Fibroblast of peridontal ligament (primary cell): Measurements from ENCODE around the gene KIRREL3.
A peak's percentile ranks its signal among the peaks of the same experiment; 100 is the strongest.

Source experiments
- DNase-seq: peaks from one replicate; pipeline ENCODE4 v3.0.0-alpha.2; 2010; ENCODE audit errors: extremely low read depth

Gene KIRREL3

DNA sequence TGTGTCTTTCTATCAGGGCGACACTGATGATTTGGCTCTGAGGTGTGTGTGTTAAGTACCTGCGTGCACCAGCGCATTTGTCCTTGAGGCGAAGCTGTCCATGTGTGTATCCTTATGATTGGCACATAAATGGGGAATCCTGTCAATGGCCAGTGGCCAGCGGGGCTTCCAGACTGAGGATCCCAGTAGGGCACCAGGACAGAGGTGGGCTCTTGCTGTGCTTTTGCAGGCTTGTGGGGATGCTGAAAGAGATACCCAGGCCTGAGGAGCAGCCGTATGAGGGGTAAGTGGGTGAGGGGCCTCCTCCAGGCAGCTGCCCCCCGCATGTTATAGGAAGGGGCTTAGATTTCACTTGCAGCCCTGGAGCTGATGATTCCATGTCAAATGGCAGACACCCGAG, 488.3 kb downstream of the KIRREL3 start:
- DNase-seq: no peak

DNA sequence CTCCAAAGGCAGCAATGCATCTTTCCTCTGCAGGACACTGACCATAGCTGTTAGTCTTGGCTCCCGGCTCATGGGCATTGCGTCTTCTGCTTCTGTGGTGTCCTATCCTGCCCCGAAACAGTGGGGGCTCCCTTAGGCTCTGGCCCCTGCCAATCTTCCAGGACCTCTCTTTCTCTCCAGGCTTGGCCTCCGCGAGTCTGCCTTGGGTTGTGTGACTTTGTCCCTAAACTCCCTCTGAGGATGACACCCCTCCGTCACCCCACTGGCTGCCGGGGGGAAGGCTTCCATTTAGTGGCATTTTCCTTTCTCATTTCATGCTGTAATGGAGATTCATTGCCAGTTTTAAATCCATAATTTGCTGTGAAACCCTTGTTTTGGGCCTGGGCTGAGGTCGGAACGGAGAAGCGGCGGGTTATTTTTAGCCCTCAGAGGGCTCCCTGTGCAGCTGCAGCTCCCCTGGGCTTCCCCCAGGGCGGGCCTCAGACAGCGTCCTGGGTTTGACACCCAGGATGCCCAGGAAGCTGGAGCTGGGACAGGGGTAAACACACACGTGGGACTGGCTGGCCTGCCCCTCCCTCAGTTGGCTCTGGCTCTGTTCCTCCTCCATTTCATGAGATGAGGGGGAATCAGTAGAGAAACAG, 489.0 kb downstream of the KIRREL3 start:
- no peak for DNase-seq

DNA sequence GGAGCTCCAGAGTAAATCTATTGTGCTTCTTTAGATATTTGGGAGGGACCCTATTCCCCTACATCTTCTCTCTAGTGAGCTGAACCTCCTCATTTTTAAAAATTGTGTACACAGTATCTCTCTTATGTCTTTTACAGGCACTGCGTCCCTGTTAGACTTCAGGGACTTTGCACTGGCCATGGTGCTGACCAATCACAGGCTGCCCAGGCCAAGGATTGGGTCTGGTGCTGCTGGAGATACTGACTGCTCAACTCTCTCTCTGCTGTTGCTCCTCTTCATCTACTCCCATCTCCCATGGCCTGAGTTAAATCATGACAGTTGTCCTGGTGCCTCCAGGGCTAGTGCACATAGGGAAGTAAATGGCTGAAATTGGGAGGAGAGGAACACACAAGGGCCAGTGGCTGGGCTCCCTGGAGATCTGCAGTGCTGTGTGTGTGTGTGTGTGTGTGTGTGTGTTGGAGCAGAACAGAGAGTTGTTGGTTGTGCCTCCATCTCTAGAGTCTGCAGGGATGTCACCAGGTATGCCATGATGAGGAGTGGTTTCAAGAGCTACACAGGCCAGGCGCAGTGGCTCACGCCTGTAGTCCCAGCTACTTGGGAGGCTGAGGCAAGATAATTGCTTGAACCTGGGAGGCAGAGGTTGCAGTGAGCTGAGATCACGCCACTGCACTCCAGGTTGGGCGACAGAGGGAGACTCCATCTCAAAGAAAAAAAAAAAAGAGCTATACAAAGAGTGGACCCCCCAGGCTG, 489.8 kb downstream of the KIRREL3 start:
- DNase-seq: peak; percentile 5

DNA sequence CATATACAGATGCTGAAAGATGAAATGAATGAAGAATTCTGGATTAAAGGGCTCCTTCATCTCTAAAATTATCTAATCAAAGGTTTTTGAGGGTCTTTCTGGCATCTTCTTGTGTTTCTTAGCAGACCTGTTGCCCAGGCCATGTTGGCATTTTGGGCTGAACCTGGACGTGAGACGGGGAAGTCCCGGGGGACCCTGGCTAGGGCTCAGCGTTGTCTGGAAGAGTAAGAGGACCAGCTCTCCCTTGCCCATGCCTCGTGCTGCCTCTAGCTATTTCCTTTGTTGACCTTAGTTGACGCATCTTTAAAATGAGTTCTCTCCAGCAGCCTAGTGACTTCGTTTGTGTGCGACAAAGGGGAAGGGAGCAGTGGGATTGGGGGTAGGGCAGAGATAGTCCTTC, 492.9 kb downstream of the KIRREL3 start:
- DNase-seq: no peak

DNA sequence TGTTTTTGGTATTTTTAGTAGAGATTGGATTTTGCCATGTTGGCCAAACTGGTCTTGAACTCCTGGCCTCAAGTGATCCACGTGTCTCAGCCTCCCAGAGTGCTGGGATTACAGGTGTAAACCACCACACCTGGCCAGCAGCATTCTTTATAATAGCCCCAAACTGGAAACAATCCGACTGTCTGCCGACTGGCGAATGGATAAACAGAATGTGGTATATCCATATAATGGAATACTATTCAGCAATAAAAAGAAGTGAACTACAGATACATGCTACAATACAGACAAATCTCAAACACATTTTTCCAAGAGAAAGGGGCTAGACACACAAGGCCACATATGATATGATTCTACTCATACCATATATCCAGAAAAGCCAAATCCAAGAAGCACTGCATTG, 493.8 kb downstream of the KIRREL3 start:
- DNase-seq: no peak

DNA sequence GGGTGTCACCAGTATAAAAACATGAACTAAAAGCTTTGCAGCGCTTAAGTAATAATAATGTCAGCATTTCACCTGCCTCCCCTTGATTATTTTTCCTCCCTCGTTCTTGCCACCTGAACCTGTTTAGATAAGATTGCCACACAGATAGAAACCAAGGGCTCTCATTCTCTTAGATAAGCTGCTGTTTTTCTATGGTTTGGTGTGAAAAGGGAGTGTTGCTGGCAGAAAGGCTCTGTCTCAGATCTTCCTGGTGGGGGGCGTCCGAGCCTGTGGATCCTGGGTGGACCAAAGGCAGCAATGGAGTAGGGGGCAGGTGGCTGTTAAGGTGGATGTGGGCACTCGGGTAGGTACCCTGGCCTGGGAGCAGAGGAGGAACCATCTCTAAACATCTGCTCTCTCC, 497.6 kb downstream of the KIRREL3 start:
- no peak for DNase-seq

DNA sequence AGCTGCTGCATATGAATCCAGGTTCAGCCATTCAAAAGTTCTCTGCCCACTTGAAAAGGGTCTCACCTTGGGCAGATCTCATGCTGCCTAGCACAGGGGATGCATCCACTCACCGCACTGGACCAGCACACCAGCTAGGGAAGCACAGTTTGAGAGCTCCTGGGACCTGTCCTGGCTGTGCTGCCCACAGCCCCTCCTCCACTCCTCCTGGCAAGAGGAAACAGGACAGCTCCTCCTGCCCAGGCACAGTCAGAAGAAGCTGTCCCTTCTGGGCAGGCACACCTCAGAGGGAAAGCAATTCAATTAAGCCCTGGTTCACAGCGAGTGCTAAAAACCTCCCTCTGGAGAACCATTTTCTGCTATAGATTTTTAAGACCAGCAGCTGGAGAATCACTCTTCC, 498.4 kb downstream of the KIRREL3 start:
- no peak for DNase-seq

DNA sequence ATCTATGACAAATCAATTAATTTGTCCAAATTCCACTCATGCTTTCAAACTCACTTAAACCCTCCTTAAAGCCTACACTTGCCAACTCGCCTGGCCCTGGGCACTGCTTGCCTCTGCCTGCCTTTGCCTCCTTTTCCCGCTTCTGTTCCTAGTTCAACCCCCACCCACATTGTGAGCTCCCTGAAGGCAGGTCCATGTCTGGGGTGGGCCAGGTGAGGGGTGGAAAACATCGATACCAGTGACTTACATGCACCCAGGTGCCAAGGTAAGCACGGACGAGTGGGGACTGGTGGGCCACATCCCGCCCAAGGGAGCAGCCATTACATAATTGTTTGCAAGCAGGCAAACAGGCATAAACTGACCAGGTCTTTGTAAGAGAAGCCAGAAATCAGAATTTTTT, 498.9 kb downstream of the KIRREL3 start:
- DNase-seq: no peak

DNA sequence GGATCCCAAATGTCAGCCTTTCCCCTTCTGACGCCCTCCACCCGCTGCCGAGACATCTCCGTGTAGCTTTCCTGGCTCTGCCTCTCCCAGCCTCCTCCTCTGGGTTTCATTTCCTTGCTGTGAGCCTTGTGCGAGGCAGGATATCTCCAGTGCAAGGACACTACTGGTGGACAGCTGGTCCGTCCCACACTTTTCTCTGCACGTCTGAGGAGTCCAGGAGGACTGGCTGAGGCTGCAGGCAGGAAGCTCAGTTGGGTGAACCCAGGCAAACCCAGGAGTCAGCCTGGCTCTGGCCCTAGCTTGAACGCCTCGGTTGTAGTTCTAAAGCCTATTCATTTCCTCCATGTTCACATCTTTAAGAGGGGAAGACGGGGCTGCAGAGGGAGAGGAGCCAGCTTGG, 499.6 kb downstream of the KIRREL3 start:
- no peak for DNase-seq

DNA sequence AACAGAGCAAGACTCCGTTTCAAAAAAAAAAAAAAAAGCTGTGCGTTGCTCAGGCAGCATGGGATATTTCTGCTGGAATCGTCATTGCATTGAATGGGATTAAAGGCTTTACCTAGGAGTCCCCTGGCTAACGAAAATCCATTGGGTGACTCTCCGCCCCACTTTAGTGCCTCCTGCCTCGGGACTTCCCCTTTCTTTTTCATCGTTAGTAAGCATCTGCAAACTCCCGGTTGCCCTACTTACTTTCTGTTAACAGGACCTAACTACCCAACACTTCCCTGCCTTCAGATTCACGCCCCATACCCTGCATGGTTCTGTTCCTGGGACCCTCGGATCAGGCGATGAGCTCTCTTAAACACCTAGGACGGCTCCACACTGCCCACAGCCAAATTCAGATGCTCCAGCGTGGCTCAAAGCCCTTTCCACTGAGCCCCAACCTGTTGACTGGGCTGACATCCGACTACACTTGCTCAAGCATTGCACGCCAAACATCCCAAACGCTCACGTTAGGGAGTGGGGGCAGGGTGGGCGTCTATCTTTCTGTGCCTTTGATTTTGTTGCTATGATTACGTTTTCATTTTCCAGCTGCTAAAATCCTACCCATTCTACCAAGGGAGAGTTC, 501.3 kb downstream of the KIRREL3 start:
- no peak for DNase-seq

DNA sequence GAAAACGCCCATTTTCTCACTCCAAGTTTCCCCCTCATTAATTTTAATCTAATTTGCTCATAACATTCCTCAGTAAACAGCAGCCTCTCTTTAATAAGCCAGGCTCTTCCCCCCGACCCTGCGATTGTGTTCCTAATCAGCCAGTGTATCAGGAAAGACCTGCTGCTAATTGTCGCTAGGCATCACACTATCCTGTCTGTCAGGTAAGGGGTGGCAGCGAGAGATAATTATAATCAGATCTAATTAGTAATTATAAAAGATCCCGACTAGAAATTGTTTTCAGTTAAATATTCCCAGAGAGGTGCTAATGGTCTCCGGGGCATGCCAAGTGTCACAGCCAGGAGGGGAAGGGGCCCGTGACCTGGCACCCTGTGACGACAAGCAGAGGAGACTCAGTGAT, 502.3 kb downstream of the KIRREL3 start:
- no peak for DNase-seq

DNA sequence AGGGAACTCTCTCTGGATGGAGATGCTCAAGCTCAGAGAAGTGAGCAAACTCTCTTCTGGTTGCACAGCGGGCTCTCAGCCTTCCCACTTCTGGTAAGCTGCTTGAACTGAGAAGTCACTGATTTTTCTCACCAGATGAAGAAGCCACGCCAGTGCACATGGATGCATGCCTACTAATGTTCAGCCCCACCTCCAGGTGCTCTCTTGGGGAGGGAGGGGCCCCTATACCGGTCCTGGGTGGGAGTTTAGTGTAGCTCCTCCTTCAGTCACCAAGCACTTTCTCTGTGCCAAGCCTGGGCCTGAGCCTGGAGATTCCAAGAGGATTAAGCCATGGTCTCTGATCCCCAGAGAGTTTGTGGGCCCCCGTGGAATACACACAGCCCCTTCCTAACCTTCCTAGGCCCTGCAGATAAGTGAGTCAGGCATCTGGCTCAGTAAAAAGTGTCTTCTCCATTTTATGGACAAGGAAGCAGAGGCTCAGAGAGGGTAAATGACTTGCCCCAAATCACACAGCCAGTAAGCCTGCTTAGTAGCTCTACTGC, 502.9 kb downstream of the KIRREL3 start:
- no peak for DNase-seq

DNA sequence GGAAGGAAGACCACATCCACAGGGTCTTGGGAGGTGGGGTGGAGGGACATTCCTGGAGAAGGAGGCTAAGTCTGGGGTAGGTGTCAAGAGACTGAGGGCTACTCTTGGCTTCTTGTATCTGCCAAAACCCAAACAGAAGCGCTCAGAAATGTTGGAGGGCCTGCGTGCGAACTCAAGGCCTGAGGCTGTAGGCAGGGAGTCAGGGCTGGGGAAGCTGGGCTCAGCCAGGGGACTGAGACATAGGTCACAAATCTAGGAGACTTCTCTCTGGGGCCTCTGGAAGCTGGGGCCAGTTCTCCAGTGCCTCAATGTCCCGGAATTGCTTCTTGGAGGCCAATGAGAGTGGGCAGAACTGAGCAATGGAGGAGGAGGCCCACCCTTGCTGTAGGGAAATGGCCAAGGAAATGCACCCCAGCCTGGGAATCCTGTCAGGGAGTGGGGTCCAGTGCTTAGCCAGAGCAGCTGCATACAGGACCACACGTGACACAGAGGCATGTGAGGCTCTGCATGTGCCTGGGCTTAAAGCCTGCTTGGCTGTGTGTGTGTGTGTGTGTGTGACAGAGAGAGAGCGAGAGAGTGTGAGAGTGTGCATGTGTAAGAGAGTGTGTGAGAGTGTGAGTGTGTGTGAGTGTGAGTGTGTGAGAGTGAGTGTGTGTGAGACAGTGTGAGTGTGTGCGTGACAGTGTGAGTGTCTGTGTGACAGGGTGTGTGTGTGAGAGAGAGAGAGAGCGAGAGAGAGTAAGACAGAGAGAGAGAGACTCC, 503.8 kb downstream of the KIRREL3 start:
- no peak for DNase-seq

DNA sequence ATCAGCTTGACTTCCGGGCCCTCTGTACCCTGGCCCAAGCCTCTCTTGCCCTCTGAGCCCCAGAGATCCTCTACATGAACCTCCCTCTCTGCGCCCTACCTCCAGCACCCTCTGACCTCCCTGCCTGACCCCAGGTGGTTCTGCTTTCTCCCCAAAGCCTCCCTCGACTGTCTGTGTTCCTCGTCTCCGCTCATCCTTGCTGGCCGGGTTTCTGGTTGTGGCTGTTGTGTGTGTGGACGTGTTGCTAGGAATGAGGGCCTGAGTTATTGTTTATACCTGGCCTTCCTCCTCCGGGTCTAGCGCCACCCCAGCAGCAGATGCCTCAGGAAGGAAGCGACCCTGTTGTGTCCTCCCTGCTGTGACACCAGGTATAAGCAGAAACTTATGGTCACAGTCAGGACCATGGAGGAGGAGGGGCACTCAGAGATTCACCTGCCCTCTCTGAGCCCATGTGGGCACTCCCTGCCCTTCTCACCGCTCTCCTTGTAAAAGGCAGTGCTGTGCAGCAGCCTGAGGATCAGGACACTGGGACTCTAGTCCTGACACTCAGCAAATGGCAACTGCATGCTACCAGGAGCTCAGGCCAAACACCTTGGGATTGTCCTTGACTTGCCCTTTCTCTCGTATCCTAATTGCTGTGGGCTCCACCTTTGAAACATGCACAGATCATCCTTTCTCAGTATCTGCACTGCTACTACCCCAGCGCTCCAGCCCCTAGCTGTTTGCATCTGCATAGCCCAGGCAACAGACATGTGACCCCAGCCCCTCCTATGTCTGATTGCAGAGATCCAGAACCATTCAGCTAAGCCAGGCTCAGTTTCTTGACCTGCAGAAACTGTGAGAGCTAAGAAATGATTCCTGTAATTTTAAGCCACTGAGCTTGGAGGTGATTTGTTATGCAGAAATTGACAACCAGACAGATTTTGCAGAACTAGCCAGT, 505.0 kb downstream of the KIRREL3 start:
- no peak for DNase-seq

DNA sequence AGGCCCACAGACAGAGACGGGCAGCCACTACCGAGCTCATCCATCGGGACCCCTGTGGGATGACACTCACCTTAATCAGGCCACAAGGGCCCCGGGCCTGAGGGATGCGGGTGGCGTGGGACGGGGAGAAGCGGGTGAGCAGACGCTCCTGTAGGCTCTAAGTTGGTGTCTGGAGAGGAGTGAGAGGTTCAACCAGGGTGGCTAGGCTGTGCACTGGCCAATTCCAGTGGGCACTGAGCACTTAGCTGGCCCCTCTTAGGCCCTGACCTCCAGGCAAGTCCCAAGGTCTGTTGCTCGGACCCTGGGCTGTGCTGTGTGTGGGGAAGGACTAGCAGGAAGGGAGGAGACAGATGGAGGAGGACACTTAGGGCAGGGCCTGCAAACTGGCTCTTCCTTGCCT, 505.7 kb downstream of the KIRREL3 start:
- DNase-seq: no peak

DNA sequence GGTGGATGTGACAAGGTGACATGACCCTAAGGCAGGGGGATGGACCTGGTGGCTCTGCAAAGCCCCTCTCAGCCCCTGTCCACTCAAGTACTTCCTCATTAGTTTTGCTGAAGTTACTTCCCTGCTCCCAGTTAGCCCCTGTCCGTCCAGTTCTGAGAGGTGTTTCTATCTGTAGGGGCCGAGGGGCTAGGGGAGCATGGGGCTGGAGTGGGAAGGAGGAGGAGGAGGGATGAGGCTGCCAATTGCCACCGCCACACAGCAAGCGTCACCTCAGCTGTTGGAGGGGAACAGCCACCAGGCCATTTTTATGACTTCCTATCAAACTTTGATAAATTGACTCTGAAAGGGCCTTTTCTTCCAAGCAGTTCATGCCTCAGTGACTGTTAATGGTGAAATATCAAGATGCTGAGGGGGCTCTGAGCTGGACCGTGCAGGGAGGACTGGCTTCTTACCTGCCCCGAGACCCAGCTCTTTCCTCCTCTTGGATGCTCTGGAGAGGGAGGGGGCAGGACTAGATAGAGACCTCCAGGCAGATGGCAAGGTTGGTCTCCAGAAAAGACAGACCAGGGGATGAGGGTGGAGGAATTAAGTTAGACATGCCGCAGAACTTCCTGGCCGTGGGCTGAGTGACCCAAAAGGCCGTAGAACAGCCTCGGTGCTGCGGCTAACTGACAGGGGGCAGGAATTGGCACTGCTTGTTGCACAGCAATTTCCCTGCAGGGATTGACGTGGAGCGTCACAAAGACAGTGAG, 508.1 kb downstream of the KIRREL3 start:
- no peak for DNase-seq

DNA sequence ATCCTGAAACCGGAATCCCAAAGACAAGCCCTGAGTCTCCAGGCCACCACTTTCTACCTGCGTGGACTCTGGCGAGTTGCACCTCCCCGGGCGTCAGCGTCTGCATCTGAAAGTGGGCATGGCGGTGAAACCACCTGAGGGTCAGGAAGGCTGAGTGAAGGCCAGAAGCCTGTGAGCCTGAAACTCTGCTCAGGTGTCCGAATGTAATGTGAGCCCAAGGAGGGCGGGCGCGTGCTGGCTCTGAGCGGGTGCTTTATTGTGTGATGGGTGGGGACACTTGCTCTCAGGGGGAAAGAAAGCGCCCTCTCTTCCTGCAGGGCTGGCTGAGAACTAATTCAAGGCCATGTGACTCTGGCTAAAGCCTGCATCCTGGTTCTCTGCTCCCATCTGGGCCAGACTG, 509.5 kb downstream of the KIRREL3 start:
- DNase-seq: no peak

DNA sequence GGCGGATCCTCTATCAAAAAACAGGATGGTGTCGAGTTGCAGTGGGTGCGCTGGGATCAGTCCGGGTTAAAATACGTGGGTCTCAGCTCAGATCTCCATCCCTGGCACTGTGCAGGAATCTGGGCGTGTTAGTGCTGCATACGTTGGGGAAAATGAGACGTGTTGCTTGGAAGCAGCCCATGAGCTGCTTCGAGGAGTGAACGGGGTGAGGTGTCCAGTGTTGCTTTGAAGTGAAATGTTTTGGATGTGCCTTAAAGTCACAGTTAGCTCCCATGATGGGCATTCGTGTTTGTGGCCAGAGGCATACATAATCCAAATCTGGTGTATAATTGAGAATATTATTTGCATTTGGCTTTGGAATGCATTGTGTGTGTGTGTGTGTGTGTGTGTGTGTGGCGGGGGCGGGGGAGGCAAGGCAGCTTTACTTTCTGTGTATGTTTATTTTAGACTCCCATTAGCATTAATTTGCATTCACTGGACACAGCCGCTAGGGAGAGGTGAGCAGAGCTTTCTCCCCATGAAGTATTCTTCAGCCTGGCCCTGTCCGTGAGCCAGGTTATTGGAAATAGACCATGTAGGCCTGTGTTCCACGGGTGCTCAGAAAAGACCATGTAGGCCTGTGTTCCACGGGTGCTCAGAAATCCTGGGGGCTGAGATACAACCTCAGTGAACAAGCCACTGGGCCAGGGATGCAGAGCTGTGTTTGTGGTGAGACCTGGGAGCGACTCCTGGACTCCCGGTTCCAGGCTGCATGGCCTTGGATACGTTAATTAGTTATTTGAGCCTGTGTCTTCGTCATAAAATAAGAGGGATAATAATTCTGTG, 510.5 kb downstream of the KIRREL3 start:
- DNase-seq: no peak

DNA sequence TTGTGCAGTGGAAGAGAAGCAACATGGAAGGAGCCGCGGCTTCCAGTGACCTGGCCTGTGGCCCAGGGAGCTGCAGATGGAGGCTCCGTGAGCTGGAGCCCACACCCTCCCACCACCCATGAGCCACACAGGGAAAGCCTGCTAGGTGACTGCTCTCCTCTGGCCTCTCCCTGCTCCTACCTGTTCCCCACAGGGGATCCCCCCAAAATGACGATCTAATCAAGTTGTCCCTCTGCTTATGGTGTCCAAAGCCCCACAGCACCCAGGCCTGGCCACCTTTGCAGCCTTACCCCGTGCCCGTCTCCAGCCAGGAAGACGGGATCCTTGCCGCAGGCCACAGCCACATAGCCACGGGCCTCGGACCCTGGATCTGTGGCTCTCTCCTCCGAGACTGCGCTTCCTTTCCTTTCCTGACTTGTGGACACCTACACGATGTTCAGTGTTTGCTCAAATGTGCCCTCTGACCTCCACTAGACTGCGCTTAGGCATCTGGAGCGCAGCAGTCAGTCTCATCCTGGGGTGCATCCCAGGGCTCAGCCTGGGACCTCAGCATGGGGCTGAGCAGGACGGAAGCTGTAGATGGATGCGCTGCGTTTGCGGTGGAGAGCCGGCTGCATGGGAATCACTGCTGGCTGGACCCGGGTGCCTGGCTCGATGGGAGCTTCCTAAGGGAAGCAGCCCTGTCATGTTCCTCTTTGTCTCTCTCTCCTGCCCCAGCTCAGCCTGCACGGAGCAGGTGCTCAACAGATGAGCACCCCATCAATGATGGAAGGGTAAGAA, 511.8 kb downstream of the KIRREL3 start:
- DNase-seq: no peak
